HCT116 (cell line): ENCODE results near the gene GRIK3. TPM values are rescaled to one million over a fixed set of nuclear protein-coding genes. Genes with fewer than 3 reads are reported as not detected.

ENCODE experiments used
- ATAC-seq: fragments of 200-7000 bp; cut with Tn5 transposase; 2 replicates; pipeline ENCODE4 v1.9.1; 2020; ENCODE audit warnings: mild to moderate bottlenecking, moderate library complexity
- BruUV-seq: library from RNA; stranded (reverse); fragments of 400-500 nt; replicated peaks from 2 replicates; lab custom pipeline; 2021; lab: Mats Ljungman, UMichigan
- CTCF ChIA-PET: fragments of 300-600 bp; sonication (Branson Sonifier 250); formaldehyde crosslinking; loops from one replicate; lab custom pipeline; 2021; ENCODE audit warnings: antibody characterized with exemption; lab: Charles Lee
- POLR2A ChIA-PET: fragments of 300-600, 350-600 bp; sonication (Branson Sonifier 250); formaldehyde crosslinking; loops from one replicate; lab custom pipeline; 2021; ENCODE audit warnings: antibody characterized with exemption; lab: Charles Lee
- RAD21 ChIA-PET, 2 experiments: fragments of 300-600 bp; sonication (Branson Sonifier 250); formaldehyde crosslinking; loops; one replicate each; lab custom pipeline; 2023; ENCODE audit warnings: low total read pairs in 2 of 2; ENCODE audit not compliant: uncharacterized antibody in 2 of 2, unreplicated experiment in 2 of 2, low non-redundant PET in 1 of 2; lab: Charles Lee
- DNase-seq: peaks from one replicate; pipeline ENCODE4 v3.0.0-alpha.2; 2010; ENCODE audit warnings: low read depth, low spot score
- H2AFZ ChIP-seq: fragments of 200-600 bp; shearing (Covaris generic), sonication (generic); 2 replicates; pipeline ENCODE4 v1.6.1; 2017; ENCODE audit warnings: low read depth, mixed run types, mixed read lengths, antibody characterized with exemption, low read length; ENCODE audit not compliant: poor library complexity, severe bottlenecking
- H3K27ac ChIP-seq: 2 replicates; pipeline ENCODE4 v1.5.1; 2012; ENCODE audit warnings: low read depth, low read length
- H3K27me3 ChIP-seq: fragments of 200-600 bp; sonication (generic); 2 replicates; pipeline ENCODE4 v1.6.1; 2016; ENCODE audit warnings: mixed run types, low read length, mixed read lengths; ENCODE audit not compliant: insufficient read depth
- H3K36me3 ChIP-seq, 2 experiments: fragments of 200-500 bp in 1 of 2; fragments of 200-600 bp in 1 of 2; sonication (Bioruptor generic) in 1 of 2; sonication (generic) in 1 of 2; 2 replicates each; pipeline versions ENCODE4 v1.5.1 to v1.6.1; 2014 to 2016; ENCODE audit warnings: low read length in 2 of 2, inconsistent platforms in 1 of 2, mixed read lengths in 1 of 2, mixed run types in 1 of 2; ENCODE audit not compliant: insufficient read depth in 2 of 2, control insufficient read depth in 1 of 2
- H3K4me1 ChIP-seq, 2 experiments: fragments of 200-600 bp in 1 of 2; sonication (generic) in 1 of 2; 2 replicates each; pipeline versions ENCODE4 v1.5.1 to v1.6.1; 2012 to 2017; ENCODE audit warnings: low read length in 2 of 2, inconsistent platforms in 1 of 2, mild to moderate bottlenecking in 1 of 2, mixed read lengths in 1 of 2, mixed run types in 1 of 2, moderate library complexity in 1 of 2; ENCODE audit not compliant: insufficient read depth in 2 of 2, control insufficient read depth in 1 of 2
- H3K4me2 ChIP-seq: fragments of 200-600 bp; sonication (generic); 2 replicates; pipeline ENCODE4 v1.6.1; 2017; ENCODE audit warnings: mixed run types, low read length, mixed read lengths
- H3K4me3 ChIP-seq, 2 experiments: fragments of 200-600 bp in 1 of 2; sonication (generic) in 1 of 2; replicated peaks in 1 of 2; 2 replicates each; pipeline ENCODE4 v1.5.1; 2011 to 2016; ENCODE audit warnings: low read length in 2 of 2, control low read depth in 1 of 2, low read depth in 1 of 2, mild to moderate bottlenecking in 1 of 2, mixed read lengths in 1 of 2, mixed run types in 1 of 2
- H3K79me2 ChIP-seq: fragments of 200-600 bp; sonication (generic); 2 replicates; pipeline ENCODE4 v1.6.1; 2017; ENCODE audit warnings: mild to moderate bottlenecking, mixed run types, low read length, moderate library complexity, mixed read lengths; ENCODE audit not compliant: insufficient read depth
- H3K9ac ChIP-seq: fragments of 200-600 bp; sonication (generic); 2 replicates; pipeline ENCODE4 v1.6.1; 2016; ENCODE audit warnings: low read length, mixed read lengths
- H3K9me2 ChIP-seq: fragments of 200-600 bp; sonication (generic), shearing (Covaris generic); 2 replicates; pipeline ENCODE4 v1.6.1; 2017; ENCODE audit warnings: mixed run types, mild to moderate bottlenecking, moderate library complexity; ENCODE audit not compliant: insufficient read depth
- H3K9me3 ChIP-seq, 2 experiments: fragments of 200-500 bp in 1 of 2; fragments of 200-600 bp in 1 of 2; sonication (Bioruptor generic) in 1 of 2; sonication (generic) in 1 of 2; 2 replicates each; pipeline ENCODE4 v1.6.1; 2014 to 2017; ENCODE audit warnings: low read length in 2 of 2, mixed read lengths in 2 of 2, inconsistent platforms in 1 of 2, low read depth in 1 of 2, mild to moderate bottlenecking in 1 of 2, mixed run types in 1 of 2, moderate library complexity in 1 of 2; ENCODE audit not compliant: control insufficient read depth in 1 of 2, insufficient read depth in 1 of 2
- H4K20me1 ChIP-seq: fragments of 200-600 bp; sonication (generic), shearing (Covaris generic); 2 replicates; pipeline ENCODE4 v1.6.1; 2017; ENCODE audit warnings: mixed run types, mild to moderate bottlenecking, moderate library complexity; ENCODE audit not compliant: insufficient read depth
- CEBPB ChIP-seq: IDR thresholded peaks from 2 replicates; pipeline ENCODE4 v1.6.1; 2012; ENCODE audit warnings: low read depth
- EGR1 ChIP-seq: IDR thresholded peaks from 2 replicates; pipeline ENCODE4 v1.6.1; 2012; ENCODE audit warnings: low read depth
- ELF1 ChIP-seq: IDR thresholded peaks from 2 replicates; pipeline ENCODE4 v1.6.1; 2012; ENCODE audit warnings: low read depth, borderline replicate concordance
- EZH2 ChIP-seq: fragments of 200-600 bp; sonication (generic); IDR thresholded peaks from 2 replicates; pipeline ENCODE4 v1.6.1; 2017; ENCODE audit warnings: antibody characterized with exemption, mixed run types
- EZH2phosphoT487 ChIP-seq: fragments of 200-600 bp; IDR thresholded peaks from 2 replicates; pipeline ENCODE4 v1.6.1; 2018; ENCODE audit warnings: antibody characterized with exemption, borderline replicate concordance
- POLR2AphosphoS5 ChIP-seq: IDR thresholded peaks from 2 replicates; pipeline ENCODE4 v1.6.1; 2011; ENCODE audit warnings: mild to moderate bottlenecking, low read depth, low read length, moderate library complexity
- RAD21 ChIP-seq: IDR thresholded peaks from 2 replicates; pipeline ENCODE4 v1.6.1; 2012; ENCODE audit warnings: low read depth, mild to moderate bottlenecking
- SIN3A ChIP-seq: IDR thresholded peaks from 2 replicates; pipeline ENCODE4 v1.6.1; 2012; ENCODE audit warnings: low read depth
- SP1 ChIP-seq: IDR thresholded peaks from 2 replicates; pipeline ENCODE4 v1.6.1; 2012; ENCODE audit warnings: low read depth
- SRF ChIP-seq: IDR thresholded peaks from 2 replicates; pipeline ENCODE4 v1.6.1; 2012; ENCODE audit warnings: low read depth
- TCF7L2 ChIP-seq: IDR thresholded peaks from 2 replicates; pipeline ENCODE4 v1.7.0; 2011; ENCODE audit warnings: borderline replicate concordance, inconsistent platforms; ENCODE audit not compliant: insufficient read depth, insufficient read length; ENCODE audit errors: extremely low read depth
- ZFX ChIP-seq: fragments of 450-650 bp; IDR thresholded peaks from 2 replicates; pipeline ENCODE4 v1.6.1; 2017
- intact Hi-C: fragments of 100-400 bp; cut with micrococcal nuclease; formaldehyde crosslinking; loops from 2 replicates; pipeline ENCODE4 v1.10.0; 2022
- total RNA-seq: library from RNA; stranded (reverse); gene quantifications from one replicate; pipeline ENCODE4 v1.2.1, GENCODE V29; 2021; ENCODE audit not compliant: unreplicated experiment

GRIK3 gene
- total RNA-seq, 1 experiment from 2014 or later, result not detected

DNA sequence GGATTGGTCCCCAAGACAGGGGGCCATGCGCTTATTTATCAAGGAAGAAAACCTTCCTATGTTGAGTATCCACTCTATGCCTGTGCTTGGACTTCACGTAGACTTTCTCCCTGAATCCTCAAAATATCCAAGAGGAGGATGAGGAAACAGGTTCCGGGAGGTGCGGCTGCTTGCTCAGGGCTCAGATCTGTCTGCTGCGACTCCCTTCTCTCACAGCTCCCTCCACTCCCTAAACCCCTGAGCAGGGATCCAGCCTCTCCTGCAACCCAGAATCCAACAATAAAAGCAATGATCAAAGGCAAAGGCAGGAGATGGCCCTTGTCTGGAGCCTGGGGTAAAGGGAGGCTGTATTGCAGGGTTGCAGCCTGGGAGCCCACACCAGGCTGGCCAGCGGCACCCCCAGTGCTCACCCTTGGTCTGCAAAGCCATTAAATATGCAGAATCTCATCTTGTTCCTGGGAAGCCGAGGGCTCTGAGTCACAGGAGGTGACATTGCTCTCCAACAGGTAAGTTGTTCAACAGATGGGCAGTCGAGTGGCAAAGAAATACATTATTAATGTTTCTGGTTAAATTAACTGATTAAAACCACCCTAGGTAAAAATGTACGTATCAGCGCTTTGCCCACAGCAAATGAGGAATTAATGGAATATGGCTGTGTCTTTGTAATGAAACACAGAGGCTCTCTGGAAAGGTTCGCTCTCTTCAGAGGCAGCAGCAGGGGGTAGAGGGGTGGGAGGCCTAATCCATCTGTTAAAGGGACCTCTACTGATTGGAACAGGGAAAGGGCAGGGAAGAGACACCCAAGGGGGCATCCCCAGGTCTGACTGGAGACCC, 111.5 kb downstream of the GRIK3 start:
- intact Hi-C loops, result no loop called here
- no peaks in the 10 kb centered on the region for H3K9me2 ChIP-seq
- H4K20me1 ChIP-seq, result no peaks in the 10 kb centered on the region
- H3K9ac ChIP-seq, result no peak overlapping the region
- CTCF ChIA-PET, result no interaction called here
- no peak overlapping the region for H2AFZ ChIP-seq
- no TSS peak for BruUV-seq
- RAD21 ChIA-PET, result no interaction called here
- H3K36me3 ChIP-seq, result no peaks in the 10 kb centered on the region
- no peak overlapping the region for H3K27ac ChIP-seq
- no peak for ATAC-seq
- H3K4me2 ChIP-seq, result no peak overlapping the region
- no peak for DNase-seq
- H3K79me2 ChIP-seq, result no peaks in the 10 kb centered on the region
- H3K4me1 ChIP-seq, result no peaks in the 10 kb centered on the region
- TF ChIP-seq EGR1 (no peak), ZFX (no peak), EZH2 (no peak), EZH2phosphoT487 (no peak), SP1 (no peak), SRF (no peak), POLR2AphosphoS5 (no peak)
- POLR2A ChIA-PET, result no interaction called here
- no peak overlapping the region for H3K4me3 ChIP-seq
- H3K27me3 ChIP-seq, result peaks cover 17% of the 10 kb centered on the region
- no peaks in the 10 kb centered on the region for H3K9me3 ChIP-seq

DNA sequence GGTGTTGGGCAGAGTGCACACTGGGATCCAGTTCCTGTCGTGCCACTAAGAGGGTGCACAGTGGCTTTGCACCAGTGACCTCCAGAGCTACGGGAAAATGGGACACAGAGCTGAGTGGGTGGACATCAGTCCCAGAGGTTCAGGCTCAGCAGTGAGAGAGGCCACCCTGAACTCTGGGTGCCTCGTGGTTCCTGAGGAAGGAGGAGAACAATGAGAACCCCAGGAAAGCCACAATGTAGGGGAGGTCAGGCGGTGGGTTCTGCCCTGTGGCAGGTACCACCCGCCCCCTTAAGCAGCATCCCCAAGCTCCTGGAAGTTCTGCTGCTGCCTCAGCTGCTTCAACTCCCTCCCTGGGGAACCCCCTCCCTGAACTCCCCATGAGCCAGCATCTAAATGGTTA, 112.2 kb downstream of the GRIK3 start:
- Histone ChIP-seq H3K79me2 (no peaks in the 10 kb centered on the region), H3K9me2 (no peaks in the 10 kb centered on the region), H2AFZ (no peak overlapping the region), H3K4me2 (no peak overlapping the region), H4K20me1 (no peaks in the 10 kb centered on the region), H3K4me1 (no peaks in the 10 kb centered on the region), H3K9me3 (no peaks in the 10 kb centered on the region), H3K9ac (no peak overlapping the region), H3K27me3 (peaks cover 17% of the 10 kb centered on the region), H3K4me3 (no peak overlapping the region), H3K27ac (no peak overlapping the region), H3K36me3 (no peaks in the 10 kb centered on the region)
- no TSS peak for BruUV-seq
- CTCF ChIA-PET, result no interaction called here
- DNase-seq (no peak), ATAC-seq (no peak)
- TF ChIP-seq EGR1, result no peak
- no peak for TF ChIP-seq SIN3A
- TF ChIP-seq EZH2phosphoT487, result no peak
- TF ChIP-seq CEBPB, result no peak
- no peak for TF ChIP-seq TCF7L2
- no peak for TF ChIP-seq ELF1
- no peak for TF ChIP-seq RAD21
- POLR2A ChIA-PET, result no interaction called here
- intact Hi-C loops, result no loop called here
- RAD21 ChIA-PET, result no interaction called here
